ELR (cell line): Measurements from ENCODE around the gene GPR15.
"Not testable (repeated sequence)": the region's sequence is repeated elsewhere in the genome, so short reads cannot be mapped to it uniquely, and the experiment has no call there.

ENCODE experiments used
- DNase-seq: peaks from one replicate; pipeline ENCODE4 v3.0.0-alpha.2; 2015; ENCODE audit warnings: low read depth

GPR15 gene

DNA sequence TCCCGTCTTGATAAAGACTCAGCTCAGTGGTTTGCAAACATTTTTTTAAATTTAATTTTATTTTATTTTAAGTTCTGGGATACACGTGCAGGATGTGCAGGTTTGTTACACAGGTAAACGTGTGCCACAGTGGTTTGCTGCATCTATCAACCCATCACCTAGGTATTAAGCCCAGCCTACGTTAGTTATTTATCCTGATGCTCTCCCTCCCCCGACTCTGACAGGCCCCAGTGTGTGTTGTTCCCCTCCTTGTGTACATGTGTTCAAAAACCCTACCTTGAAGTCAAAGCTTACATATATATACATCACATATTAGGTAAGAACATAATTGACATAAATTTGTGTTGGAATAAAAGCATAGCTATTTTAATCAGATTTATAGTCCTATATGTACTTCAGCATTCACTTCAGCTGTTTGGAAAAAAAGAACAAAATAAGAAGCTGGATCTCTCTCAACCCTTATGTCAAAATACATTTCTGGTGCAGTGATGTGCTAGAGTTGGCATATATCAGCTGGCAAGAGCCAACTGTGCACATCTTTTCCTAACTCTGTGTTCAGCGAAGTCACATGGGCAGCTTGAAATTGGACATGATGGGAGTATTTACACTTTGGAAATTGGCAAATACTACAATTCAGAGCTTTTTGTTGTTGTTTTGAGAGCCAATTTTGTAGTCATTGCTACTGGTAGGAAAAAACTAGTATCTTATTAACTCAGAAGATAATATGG is 26.5 kb downstream of the GPR15 start:
- DNase-seq, result no peak

- not testable (repeated sequence) for DNase-seq
These were observed 28.0 kb downstream of the GPR15 start for GRCh38 chr3:98559769-98560168.

GRCh38 chr3:98560911-98561310 is 29.1 kb downstream of the GPR15 start:
- no peak for DNase-seq

GRCh38 chr3:98561727-98562521 is 30.1 kb downstream of the GPR15 start:
- peak; percentile 73 for DNase-seq

GRCh38 chr3:98563661-98564281 is 32.0 kb downstream of the GPR15 start:
- DNase-seq, result peak; percentile 86

- DNase-seq, result no peak
These were observed 32.7 kb downstream of the GPR15 start for GRCh38 chr3:98564282-98565005.

- peak; percentile 61 for DNase-seq
These were observed 33.5 kb downstream of the GPR15 start for GRCh38 chr3:98565237-98565643.

DNA sequence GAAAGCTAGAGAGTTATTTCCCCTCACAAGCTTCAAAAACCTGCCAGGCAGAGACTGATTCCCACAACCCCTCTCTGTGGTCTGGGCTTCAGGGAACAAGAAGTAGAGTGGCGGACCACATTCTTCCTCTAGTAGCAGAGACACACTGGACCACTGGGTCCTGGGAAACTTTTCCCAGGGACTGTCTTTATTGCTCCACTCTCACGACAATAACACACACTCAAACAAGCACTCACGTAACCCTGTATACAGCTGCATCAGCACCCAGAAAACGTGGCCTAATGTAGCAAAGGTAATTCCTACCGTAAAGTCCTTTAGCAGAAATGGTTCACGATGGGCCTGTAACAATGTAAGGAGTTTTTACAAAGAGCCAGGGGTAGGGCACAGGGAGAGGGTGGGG is 34.1 kb downstream of the GPR15 start:
- DNase-seq, result no peak

DNA sequence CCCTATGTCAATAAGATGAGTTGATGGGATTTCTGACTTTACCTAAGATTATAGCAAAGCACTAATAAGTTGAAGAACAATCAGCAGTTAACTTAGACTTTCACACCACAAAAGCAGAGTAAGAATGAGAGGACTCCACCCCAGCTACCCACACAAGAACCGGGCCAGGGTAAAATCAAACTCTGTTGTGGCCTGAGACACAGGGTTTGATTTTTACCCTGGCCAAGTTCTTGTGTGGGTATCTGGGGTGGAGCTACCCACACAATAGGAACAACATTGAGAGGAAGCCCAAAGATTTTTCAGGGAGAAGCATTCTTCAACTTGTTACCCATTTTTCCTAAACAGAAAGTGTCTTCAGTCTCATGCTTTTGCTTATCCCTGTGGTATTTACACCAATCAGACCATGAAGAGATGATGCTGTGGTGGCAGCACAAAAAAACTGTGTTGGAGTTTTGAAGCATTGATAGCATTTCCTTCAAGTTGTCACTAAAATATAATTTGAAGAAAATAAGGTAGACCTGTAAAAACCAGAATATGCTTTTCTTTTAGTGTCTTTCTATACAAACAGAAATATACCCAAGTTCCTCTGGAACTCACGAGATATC is 36.0 kb downstream of the GPR15 start:
- no peak for DNase-seq

DNA sequence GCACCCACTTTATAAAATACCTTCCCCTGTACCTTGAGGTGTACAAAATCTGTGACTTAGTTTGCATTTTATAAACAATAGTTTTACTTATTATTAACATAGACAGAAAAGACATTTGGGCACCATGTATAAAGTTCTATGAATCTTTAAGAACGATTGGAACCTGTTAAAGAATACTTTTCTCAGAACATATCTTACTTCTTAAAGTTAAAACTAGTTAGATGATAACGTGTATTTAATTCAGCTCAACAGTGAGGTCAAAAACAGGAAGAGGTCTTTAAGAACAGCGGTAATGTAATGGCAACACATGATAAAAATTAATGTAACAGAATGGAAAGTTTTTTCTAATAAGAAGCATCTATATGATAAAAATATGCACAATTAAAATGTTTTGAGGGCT is 36.6 kb downstream of the GPR15 start:
- no peak for DNase-seq

DNA sequence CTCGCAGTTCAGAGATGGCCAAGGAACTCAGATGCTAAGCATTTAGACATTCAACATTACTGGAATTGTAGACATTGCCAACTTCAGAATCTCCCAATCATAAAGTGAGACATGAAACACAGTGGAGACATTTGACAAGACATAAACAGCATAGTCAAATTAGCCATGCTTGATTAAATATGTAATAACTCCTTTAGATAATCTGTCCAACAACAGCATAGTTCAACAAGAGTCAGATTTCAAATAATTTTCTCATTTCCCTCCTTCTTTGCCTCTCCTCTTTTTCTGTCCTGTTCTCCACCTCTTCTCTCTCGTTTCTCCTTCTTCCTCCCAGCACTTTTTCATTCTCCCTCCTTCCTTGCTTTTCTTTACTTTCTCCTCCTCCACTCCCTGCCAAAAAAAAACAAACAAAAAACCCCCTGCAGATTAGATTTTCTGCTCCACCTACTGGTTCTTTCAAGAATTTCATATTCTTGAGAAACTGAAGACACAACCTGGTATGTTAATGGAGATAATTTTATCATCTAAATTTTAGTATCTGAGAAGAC is 41.5 kb downstream of the GPR15 start:
- DNase-seq, result peak; percentile 67

- no peak for DNase-seq
These were observed 42.4 kb downstream of the GPR15 start for GRCh38 chr3:98574132-98574531.

GRCh38 chr3:98577178-98577895 is 45.6 kb downstream of the GPR15 start:
- DNase-seq, result peak; percentile 49

DNA sequence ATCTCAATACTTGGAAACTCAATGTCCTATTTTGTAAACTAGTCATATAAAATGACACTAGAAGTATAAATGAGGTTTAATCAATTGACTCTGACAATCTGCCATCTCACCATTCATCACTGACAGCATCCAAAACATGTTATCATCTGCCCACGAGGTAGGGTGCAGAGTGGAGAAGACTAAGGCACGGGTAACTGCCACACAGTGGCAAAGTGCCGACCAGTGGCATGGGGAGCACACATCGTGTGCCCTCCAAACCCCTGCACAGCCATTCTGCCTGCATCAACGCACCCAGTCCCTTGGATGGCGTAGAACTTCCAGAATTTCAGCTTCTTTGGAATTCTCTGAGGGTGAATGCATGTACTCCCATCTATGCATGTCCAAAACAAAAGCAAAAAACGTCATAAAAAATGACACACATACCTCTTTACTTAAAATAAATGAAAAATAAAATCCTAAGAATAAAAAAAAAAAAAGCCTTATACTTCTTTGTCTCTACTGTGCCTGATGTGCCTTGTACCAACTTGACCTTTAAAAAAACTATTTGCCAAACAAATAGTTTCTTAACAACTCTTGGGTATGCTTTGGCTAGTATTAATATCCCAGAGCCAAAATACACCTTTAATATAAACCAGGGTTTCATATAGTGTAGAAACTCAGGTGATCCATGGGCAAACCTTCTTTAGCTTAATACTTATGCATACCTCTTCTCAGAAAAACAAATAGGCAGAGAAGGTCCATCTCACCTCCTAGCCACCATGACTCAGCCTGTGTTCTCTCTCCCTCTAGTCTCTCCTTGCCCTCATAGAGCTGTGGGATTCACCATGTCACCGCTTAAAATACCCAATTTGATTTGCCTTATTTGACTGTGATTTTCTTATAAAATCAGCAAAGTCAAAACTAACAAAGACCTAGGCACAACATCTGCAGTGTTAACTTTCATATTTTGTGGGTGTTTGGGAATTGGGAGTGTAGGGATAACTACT is 48.9 kb downstream of the GPR15 start:
- DNase-seq, result no peak

DNA sequence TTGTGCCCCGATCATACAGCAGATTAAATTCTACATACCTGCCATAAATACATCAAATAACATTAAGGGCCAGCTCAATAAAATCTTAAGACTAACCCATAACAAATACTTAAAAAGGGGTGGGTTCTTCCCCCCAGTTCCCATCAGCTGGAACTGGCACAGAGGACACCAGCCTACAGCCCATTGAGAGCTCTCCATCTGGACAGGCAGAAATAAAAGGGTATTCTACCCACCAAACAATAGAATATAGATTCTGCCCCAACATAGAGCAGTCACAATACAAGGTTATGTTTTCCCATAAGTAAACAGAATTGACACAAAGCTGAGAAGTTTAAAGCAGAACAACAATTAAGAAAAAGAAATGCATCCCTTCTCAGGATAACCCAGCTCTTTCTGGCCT is 49.7 kb downstream of the GPR15 start:
- DNase-seq, result no peak

DNA sequence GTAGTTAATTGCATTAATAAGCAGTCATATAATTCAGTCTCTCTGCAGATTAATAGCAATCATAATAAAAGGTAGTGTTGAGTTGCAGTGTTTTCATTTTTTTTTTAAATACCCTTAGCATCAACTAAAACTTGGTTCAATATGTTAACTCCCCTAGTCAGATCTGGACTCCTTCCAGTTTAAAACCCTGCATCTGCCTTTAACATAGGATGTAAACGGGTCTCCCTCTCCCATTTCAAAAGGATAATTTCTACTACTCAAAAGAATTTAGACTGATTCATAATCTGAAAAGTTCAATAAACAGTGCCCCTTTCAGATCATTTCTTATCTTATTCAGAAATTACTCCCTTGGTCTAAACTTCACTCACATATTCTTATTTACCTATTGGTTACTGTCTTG is 50.3 kb downstream of the GPR15 start:
- DNase-seq, result no peak

- no peak for DNase-seq
These were observed 52.0 kb downstream of the GPR15 start for GRCh38 chr3:98583766-98584165.
